ENCODE data around the gene ELF2. TPM values are rescaled to one million over a fixed set of nuclear protein-coding genes. Genes with fewer than 3 reads are reported as not detected.

Gene ELF2
- total RNA-seq, 2 experiments from 2014 or later, result 20.1 to 20.4 TPM

- no peaks in the 10 kb centered on the region for H3K9me3 Mint-ChIP-seq
- ChIA-PET CTCF (no interaction called here), POLR2A (no interaction called here)
- no peaks in the 10 kb centered on the region for H3K36me3 Mint-ChIP-seq (ENCODE audit: low read depth)
- no peak for DNase-seq
- H3K27ac Mint-ChIP-seq, result no peak overlapping the region
- TF ChIP-seq, protein P1, sequence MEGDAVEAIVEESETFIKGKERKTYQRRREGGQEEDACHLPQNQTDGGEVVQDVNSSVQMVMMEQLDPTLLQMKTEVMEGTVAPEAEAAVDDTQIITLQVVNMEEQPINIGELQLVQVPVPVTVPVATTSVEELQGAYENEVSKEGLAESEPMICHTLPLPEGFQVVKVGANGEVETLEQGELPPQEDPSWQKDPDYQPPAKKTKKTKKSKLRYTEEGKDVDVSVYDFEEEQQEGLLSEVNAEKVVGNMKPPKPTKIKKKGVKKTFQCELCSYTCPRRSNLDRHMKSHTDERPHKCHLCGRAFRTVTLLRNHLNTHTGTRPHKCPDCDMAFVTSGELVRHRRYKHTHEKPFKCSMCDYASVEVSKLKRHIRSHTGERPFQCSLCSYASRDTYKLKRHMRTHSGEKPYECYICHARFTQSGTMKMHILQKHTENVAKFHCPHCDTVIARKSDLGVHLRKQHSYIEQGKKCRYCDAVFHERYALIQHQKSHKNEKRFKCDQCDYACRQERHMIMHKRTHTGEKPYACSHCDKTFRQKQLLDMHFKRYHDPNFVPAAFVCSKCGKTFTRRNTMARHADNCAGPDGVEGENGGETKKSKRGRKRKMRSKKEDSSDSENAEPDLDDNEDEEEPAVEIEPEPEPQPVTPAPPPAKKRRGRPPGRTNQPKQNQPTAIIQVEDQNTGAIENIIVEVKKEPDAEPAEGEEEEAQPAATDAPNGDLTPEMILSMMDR (IDR thresholded peaks at IDR 0.05), result no peak
- H3K27me3 Mint-ChIP-seq, result no peaks in the 10 kb centered on the region
- no peak for ATAC-seq
- H3K4me1 Mint-ChIP-seq (ENCODE audit: low read depth), result peaks cover 2% of the 10 kb centered on the region
- intact Hi-C loops (cut with micrococcal nuclease), result no loop called here
- H3K4me3 Mint-ChIP-seq, result no peak overlapping the region
Measured at GRCh38 chr4:139209470-139210063, 32.5 kb upstream of the ELF2 start.

- ATAC-seq (no peak), DNase-seq (no peak)
- Mint-ChIP-seq H3K4me1 (ENCODE audit: low read depth) (peaks cover 2% of the 10 kb centered on the region), H3K36me3 (ENCODE audit: low read depth) (no peaks in the 10 kb centered on the region), H3K27me3 (no peaks in the 10 kb centered on the region), H3K4me3 (no peak overlapping the region), H3K27ac (no peak overlapping the region), H3K9me3 (no peaks in the 10 kb centered on the region)
- intact Hi-C loops (cut with micrococcal nuclease), result no loop called here
- CTCF ChIA-PET, result no interaction called here
- POLR2A ChIA-PET, result no interaction called here
- TF ChIP-seq, protein P1 (IDR thresholded peaks at IDR 0.05), result no peak
Measured at GRCh38 chr4:139208404-139208945, 31.5 kb upstream of the ELF2 start.

GRCh38 chr4:139207873-139208403, 30.9 kb upstream of the ELF2 start:
- intact Hi-C loops (cut with micrococcal nuclease), result no loop called here
- TF ChIP-seq, protein P1 (IDR thresholded peaks at IDR 0.05), result no peak
- Mint-ChIP-seq H3K4me3 (no peak overlapping the region), H3K9me3 (no peaks in the 10 kb centered on the region), H3K27me3 (no peaks in the 10 kb centered on the region), H3K27ac (no peak overlapping the region), H3K36me3 (ENCODE audit: low read depth) (no peaks in the 10 kb centered on the region), H3K4me1 (ENCODE audit: low read depth) (peaks cover 2% of the 10 kb centered on the region)
- ChIA-PET POLR2A (no interaction called here), CTCF (no interaction called here)
- ATAC-seq (no peak), DNase-seq (no peak)

GRCh38 chr4:139207247-139207646, 30.2 kb upstream of the ELF2 start:
- Mint-ChIP-seq H3K4me1 (ENCODE audit: low read depth) (peaks cover 2% of the 10 kb centered on the region), H3K9me3 (no peaks in the 10 kb centered on the region), H3K27ac (no peak overlapping the region), H3K4me3 (no peak overlapping the region), H3K27me3 (no peaks in the 10 kb centered on the region), H3K36me3 (ENCODE audit: low read depth) (no peaks in the 10 kb centered on the region)
- TF ChIP-seq, protein P1 (IDR thresholded peaks at IDR 0.05), result no peak
- POLR2A ChIA-PET, result no interaction called here
- ATAC-seq, result no peak
- no peak for DNase-seq
- intact Hi-C loops (cut with micrococcal nuclease), result no loop called here
- CTCF ChIA-PET, result no interaction called here

- H3K27ac Mint-ChIP-seq, result no peak overlapping the region
- intact Hi-C loops (cut with micrococcal nuclease), result no loop called here
- no peak for DNase-seq
- no peak for ATAC-seq
- no peaks in the 10 kb centered on the region for H3K4me1 Mint-ChIP-seq (ENCODE audit: low read depth)
- H3K36me3 Mint-ChIP-seq (ENCODE audit: low read depth), result no peaks in the 10 kb centered on the region
- no peaks in the 10 kb centered on the region for H3K9me3 Mint-ChIP-seq
- H3K27me3 Mint-ChIP-seq, result peaks cover 3% of the 10 kb centered on the region
- ChIA-PET CTCF (no interaction called here), POLR2A (no interaction called here)
- TF ChIP-seq, protein P1 (IDR thresholded peaks at IDR 0.05), result no peak
- H3K4me3 Mint-ChIP-seq, result no peak overlapping the region
Measured at GRCh38 chr4:139202991-139203390, 26.0 kb upstream of the ELF2 start.

All from activated CD8-positive, alpha-beta T cell treated with anti-CD3 and anti-CD28 coated beads for 36 hours (primary cell).